Peyer's patch (tissue), 4 donors: ENCODE results near the gene VAV3. TPM values are rescaled to one million over a fixed set of nuclear protein-coding genes. Genes with fewer than 3 reads are reported as not detected.

Experiments used
- DNase-seq, 3 donors: peaks; one replicate each; pipeline ENCODE4 v3.0.0-alpha.2; 2017 to 2019
- H3K27ac ChIP-seq, 4 donors: fragments of 200-600 bp; sonication (generic); one replicate each; pipeline ENCODE4 v1.5.1; 2016 to 2019
- H3K27me3 ChIP-seq, 2 donors: fragments of 200-600 bp; sonication (generic); one replicate each; pipeline ENCODE4 v1.5.1; 2019
- H3K36me3 ChIP-seq, 3 donors: fragments of 200-600 bp; sonication (generic); one replicate each; pipeline ENCODE4 v1.5.1; 2016 to 2019
- H3K4me1 ChIP-seq, 4 donors: fragments of 200-600 bp; sonication (generic); one replicate each; pipeline ENCODE4 v1.5.1; 2016 to 2019
- H3K4me3 ChIP-seq, 4 donors: fragments of 200-600 bp; sonication (generic); 1 replicate in 3 of 4; 2 replicates in 1 of 4; pipeline ENCODE4 v1.5.1; 2016 to 2019; ENCODE audit warnings: mild to moderate bottlenecking in 1 of 4
- H3K9me3 ChIP-seq, 4 donors: fragments of 200-600 bp; sonication (generic); one replicate each; pipeline ENCODE4 v1.5.1; 2016 to 2019; ENCODE audit warnings: mild to moderate bottlenecking in 1 of 4
- CTCF ChIP-seq, 6 experiments: fragments of 450-650 bp in 4 of 6; fragments of 200-600 bp in 2 of 6; sonication (generic) in 1 of 6; IDR thresholded peaks; one replicate each; pipeline ENCODE4 v1.5.1; 2017 to 2019; ENCODE audit warnings: antibody characterized with exemption in 6 of 6, mild to moderate bottlenecking in 3 of 6, moderate library complexity in 1 of 6
- POLR2A ChIP-seq, 2 donors: fragments of 450-650 bp; IDR thresholded peaks; one replicate each; pipeline ENCODE4 v1.5.1; 2017; ENCODE audit warnings: antibody characterized with exemption in 2 of 2, mild to moderate bottlenecking in 2 of 2, moderate library complexity in 2 of 2
- total RNA-seq, 4 donors: library from RNA; depleted of rRNA; stranded (reverse); fragments of >200 nt; gene quantifications; one replicate each; pipeline ENCODE4 v1.1.0, GENCODE V29; 2016

The VAV3 gene
- total RNA-seq, 4 donors from 2014 or later = 32.1 to 60.9 (median 41.5) TPM

GRCh38 chr1:107954719-107955415 lies 10.1 kb downstream of the VAV3 start:
- Histone ChIP-seq H3K36me3 (no peaks in the 10 kb centered on the region), H3K27me3 (no peaks in the 10 kb centered on the region), H3K27ac (no peak overlapping the region), H3K9me3 (no peaks in the 10 kb centered on the region), H3K4me1 (no peaks in the 10 kb centered on the region), H3K4me3 (no peak overlapping the region)
- TF ChIP-seq POLR2A (IDR thresholded peaks at IDR 0.05) = no peak
- no peak for TF ChIP-seq CTCF (IDR thresholded peaks at IDR 0.05)
- DNase-seq = no peak

GRCh38 chr1:107954126-107954525 lies 10.9 kb downstream of the VAV3 start:
- Histone ChIP-seq H3K27me3 (no peaks in the 10 kb centered on the region), H3K27ac (no peak overlapping the region), H3K4me1 (no peaks in the 10 kb centered on the region), H3K36me3 (no peaks in the 10 kb centered on the region), H3K9me3 (no peaks in the 10 kb centered on the region), H3K4me3 (no peak overlapping the region)
- TF ChIP-seq CTCF (IDR thresholded peaks at IDR 0.05) = no peak
- no peak for TF ChIP-seq POLR2A (IDR thresholded peaks at IDR 0.05)
- DNase-seq = no peak

- H3K36me3 ChIP-seq = no peaks in the 10 kb centered on the region
- no peaks in the 10 kb centered on the region for H3K27me3 ChIP-seq
- DNase-seq = no peak
- TF ChIP-seq POLR2A (IDR thresholded peaks at IDR 0.05) (no peak), CTCF (IDR thresholded peaks at IDR 0.05) (no peak)
- no peaks in the 10 kb centered on the region for H3K9me3 ChIP-seq
- H3K4me3 ChIP-seq = no peak overlapping the region
- no peaks in the 10 kb centered on the region for H3K4me1 ChIP-seq
- H3K27ac ChIP-seq = no peak overlapping the region
Measured at GRCh38 chr1:107953556-107953955, 11.4 kb downstream of the VAV3 start.

GRCh38 chr1:107952989-107953388 lies 12.0 kb downstream of the VAV3 start:
- Histone ChIP-seq H3K27me3 (no peaks in the 10 kb centered on the region), H3K4me3 (no peak overlapping the region), H3K9me3 (no peaks in the 10 kb centered on the region), H3K4me1 (no peaks in the 10 kb centered on the region), H3K27ac (no peak overlapping the region), H3K36me3 (no peaks in the 10 kb centered on the region)
- TF ChIP-seq POLR2A (IDR thresholded peaks at IDR 0.05) (no peak), CTCF (IDR thresholded peaks at IDR 0.05) (no peak)
- no peak for DNase-seq

GRCh38 chr1:107950464-107950863 lies 14.5 kb downstream of the VAV3 start:
- Histone ChIP-seq H3K36me3 (no peaks in the 10 kb centered on the region), H3K27ac (no peak overlapping the region), H3K4me1 (no peaks in the 10 kb centered on the region), H3K9me3 (no peaks in the 10 kb centered on the region), H3K27me3 (no peaks in the 10 kb centered on the region), H3K4me3 (no peak overlapping the region)
- DNase-seq = no peak
- no peak for TF ChIP-seq POLR2A (IDR thresholded peaks at IDR 0.05)
- TF ChIP-seq CTCF (IDR thresholded peaks at IDR 0.05) = no peak
